ENCODE results near the gene MYL4.

Gene MYL4

DNA sequence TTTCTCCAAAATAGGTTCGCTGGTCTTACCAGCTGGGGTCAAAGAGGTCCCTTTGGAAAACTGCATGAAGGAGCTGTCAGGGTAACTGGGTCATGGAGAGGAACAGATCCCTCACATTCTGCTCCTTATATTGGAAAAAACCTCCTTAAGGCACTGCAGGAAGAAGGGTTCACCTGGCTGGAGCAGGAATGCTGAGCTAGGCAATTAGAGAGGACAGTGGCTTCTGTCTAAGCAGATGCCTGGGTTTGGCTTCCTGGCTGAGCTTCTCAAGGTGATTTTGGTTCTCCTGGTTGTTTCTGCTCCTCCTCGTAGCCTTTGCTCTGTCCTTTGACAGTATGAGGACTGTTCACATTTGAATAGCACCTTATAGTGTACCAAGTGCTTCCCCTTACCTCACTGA is 64.1 kb downstream of the MYL4 start:
- DNase-seq (ENCODE audit: low spot score), result no peak
